ENCODE results near the gene LNX1. TPM values are rescaled to one million over a fixed set of nuclear protein-coding genes. Genes with fewer than 3 reads are reported as not detected.

The LNX1 gene
- total RNA-seq, 4 donors from 2014 or later: 5.8 to 14.7 (median 8.4) TPM

DNA sequence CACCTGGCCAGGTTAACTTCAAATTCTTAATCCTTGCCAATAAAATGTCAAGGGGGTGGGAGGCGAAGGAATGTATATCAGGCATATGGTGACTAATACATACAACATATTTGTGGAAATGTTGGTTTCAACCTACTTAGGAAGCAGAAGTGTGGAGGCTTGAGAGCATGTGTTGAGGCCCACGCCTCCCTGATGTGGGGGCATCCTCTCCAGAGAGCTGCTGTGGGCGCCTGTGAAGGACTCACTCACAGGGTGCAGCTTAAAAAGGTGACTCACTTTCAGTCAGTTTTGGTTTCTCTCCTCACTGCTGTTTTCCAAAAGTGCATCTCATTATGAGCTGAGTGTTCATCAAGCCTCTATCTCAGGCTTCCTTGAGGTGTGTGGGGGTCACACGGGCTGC, 27.5 kb downstream of the LNX1 start:
- WGBS: 88% methylated on average over 4 of the region's 4 CpGs
- no peak overlapping the region for H3K27ac ChIP-seq (replicated peaks in 1 of 4)
- H3K36me3 ChIP-seq: no peaks in the 10 kb centered on the region
- intact Hi-C loops (cut with DNase I): no loop called here
- peaks cover 0 to 1% (median 0%) of the 10 kb centered on the region in 4 donors for H3K4me1 ChIP-seq
- no peaks in the 10 kb centered on the region for H3K9me3 ChIP-seq
- no peaks in the 10 kb centered on the region for H3K27me3 ChIP-seq
- DNase-seq (ENCODE audit: extremely low spot score): no peak
- no peak for TF ChIP-seq POLR2AphosphoS5 (IDR thresholded peaks at IDR 0.05)
- no peak for TF ChIP-seq POLR2A (IDR thresholded peaks at IDR 0.05; ENCODE audit: low read depth)
- TF ChIP-seq EP300 (IDR thresholded peaks at IDR 0.05): no peak
- H3K4me3 ChIP-seq: no peak overlapping the region

DNA sequence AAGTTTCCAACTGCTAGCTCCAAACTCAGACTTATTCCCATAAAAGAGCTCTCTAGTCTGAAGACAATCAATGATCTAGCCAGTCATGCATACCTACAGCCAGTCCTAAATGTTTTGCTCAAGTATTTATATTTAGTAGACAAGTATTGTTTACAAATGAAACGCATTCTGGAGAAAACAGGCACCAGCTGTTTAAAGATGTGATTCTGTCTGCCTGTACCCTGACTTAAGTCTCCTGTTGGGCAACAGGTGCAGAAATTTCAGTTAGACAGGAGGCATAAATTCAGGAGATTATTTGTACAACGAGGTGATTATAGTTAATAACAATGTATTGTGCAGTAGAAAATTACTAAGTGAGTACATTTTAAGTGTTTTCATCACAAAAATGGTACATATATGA, 28.9 kb downstream of the LNX1 start:
- 78% methylated on average over 2 of the region's 2 CpGs for WGBS
- intact Hi-C loops (cut with DNase I): no loop called here

DNA sequence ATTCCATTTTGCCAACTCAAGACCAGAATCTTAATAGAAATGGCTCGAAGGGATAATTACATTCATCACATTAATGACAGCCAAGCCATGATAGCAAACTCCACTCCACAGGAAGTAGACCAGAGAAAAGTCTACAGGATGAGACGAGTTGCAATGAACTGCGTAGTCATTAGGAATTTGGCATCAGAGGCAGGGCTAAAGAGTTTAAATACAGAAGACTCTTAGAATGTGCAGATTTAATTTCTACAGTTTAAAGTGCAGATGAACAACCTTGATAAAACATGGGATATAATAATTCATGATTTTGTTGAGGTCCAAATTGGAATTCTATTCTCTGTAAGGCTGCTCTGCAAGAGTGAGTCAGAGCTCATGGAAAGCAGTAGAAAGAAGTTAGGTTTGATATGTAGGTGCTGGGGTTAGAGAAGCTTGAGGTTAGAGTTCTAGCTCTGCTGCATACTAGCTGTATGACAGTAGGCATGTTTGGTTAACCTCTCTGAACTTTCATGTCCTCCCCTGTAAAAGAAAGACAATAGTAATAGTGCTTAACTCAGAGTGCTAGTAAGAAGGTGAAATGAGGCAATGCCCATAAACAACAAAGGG, 32.2 kb downstream of the LNX1 start:
- DNase-seq (ENCODE audit: extremely low spot score): no peak
- intact Hi-C loops (cut with DNase I): no loop called here
- 84% methylated on average over 3 of the region's 3 CpGs for WGBS

More for the DNA sequence above, 28.9 kb downstream of the LNX1 start:
- DNase-seq (ENCODE audit: extremely low spot score): no peak
- H3K4me1 ChIP-seq: peaks cover 0 to 7% (median 2%) of the 10 kb centered on the region in 4 donors
- H3K27ac ChIP-seq (replicated peaks in 1 of 4): no peak overlapping the region
- H3K4me3 ChIP-seq: no peak overlapping the region
- peaks cover 0 to 4% (median 0%) of the 10 kb centered on the region in 4 donors for H3K27me3 ChIP-seq
- H3K36me3 ChIP-seq: no peaks in the 10 kb centered on the region
- H3K9me3 ChIP-seq: no peaks in the 10 kb centered on the region
- TF ChIP-seq, protein P1, sequence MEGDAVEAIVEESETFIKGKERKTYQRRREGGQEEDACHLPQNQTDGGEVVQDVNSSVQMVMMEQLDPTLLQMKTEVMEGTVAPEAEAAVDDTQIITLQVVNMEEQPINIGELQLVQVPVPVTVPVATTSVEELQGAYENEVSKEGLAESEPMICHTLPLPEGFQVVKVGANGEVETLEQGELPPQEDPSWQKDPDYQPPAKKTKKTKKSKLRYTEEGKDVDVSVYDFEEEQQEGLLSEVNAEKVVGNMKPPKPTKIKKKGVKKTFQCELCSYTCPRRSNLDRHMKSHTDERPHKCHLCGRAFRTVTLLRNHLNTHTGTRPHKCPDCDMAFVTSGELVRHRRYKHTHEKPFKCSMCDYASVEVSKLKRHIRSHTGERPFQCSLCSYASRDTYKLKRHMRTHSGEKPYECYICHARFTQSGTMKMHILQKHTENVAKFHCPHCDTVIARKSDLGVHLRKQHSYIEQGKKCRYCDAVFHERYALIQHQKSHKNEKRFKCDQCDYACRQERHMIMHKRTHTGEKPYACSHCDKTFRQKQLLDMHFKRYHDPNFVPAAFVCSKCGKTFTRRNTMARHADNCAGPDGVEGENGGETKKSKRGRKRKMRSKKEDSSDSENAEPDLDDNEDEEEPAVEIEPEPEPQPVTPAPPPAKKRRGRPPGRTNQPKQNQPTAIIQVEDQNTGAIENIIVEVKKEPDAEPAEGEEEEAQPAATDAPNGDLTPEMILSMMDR (IDR thresholded peaks at IDR 0.05): no peak
- no peak for TF ChIP-seq POLR2A (IDR thresholded peaks at IDR 0.05; ENCODE audit: low read depth)
- no peak for TF ChIP-seq EP300 (IDR thresholded peaks at IDR 0.05)
- no peak for TF ChIP-seq POLR2AphosphoS5 (IDR thresholded peaks at IDR 0.05)

DNA sequence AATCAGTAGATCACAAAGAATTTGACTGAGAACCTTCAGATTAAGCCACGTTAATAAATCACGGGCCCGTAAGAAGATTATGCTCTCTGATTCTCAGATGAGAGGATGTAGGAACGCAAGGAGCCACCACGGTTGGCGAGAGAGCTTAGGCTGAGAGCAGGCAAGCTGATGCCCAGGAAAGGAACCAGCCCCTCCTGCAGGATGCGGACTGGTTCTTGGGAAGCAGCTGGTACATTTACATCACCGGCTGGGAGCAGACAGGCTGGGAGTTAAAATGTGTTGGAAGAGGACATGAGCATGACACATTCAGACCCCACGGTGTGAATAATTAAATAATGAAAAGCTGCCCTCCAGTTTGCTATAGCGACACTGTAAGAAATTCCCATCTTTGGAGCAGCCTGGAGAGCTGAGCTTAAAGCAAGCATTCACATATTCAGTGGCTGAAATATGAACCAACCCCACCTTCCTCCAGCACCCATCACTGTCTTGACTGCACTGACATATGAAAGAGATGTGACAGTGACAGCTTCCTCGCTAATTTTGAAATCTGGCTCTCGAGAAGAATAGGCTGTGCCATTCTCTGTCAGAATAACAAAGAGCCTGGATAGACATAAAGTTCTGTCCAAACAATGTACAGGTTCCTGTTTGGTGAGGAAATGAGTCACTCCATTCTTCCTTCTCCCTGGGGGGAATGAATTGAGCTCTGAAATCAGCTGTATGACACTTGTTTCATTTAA, 33.1 kb downstream of the LNX1 start:
- H3K4me3 ChIP-seq: no peak overlapping the region
- DNase-seq (ENCODE audit: extremely low spot score): no peak

More for the DNA sequence above, 32.2 kb downstream of the LNX1 start:
- Histone ChIP-seq H3K27ac (replicated peaks in 1 of 4) (no peak overlapping the region), H3K27me3 (peaks cover 0 to 4% (median 0%) of the 10 kb centered on the region in 4 donors), H3K4me1 (peaks cover 0 to 13% (median 10%) of the 10 kb centered on the region in 4 donors), H3K36me3 (no peaks in the 10 kb centered on the region), H3K4me3 (no peak overlapping the region), H3K9me3 (no peaks in the 10 kb centered on the region)
- TF ChIP-seq, protein P1 (IDR thresholded peaks at IDR 0.05): no peak
- TF ChIP-seq POLR2AphosphoS5 (IDR thresholded peaks at IDR 0.05) (no peak), POLR2A (IDR thresholded peaks at IDR 0.05; ENCODE audit: low read depth) (no peak), EP300 (IDR thresholded peaks at IDR 0.05) (no peak)

DNA sequence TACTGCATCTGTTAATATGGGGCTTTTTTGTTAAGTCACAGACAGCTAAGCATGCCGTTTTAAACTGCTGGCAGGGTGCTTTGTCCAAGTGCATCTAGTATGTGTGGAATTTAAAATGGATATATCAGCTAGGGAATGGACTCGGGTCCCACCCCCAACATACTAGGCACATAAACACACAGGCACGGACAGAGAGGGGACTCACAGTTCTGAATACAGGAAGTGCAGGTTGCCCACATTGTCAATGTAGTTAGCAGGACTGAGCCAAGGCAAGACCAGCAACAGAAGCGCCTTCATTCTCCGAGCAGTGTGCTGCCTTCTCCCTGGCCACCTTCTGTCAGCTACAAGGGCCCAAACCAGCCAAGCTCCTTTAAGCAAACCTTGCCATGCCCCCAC, 33.6 kb downstream of the LNX1 start:
- no peak overlapping the region for H3K27ac ChIP-seq (replicated peaks in 1 of 4)
- H3K4me1 ChIP-seq: peaks cover 0 to 13% (median 10%) of the 10 kb centered on the region in 4 donors
- no peaks in the 10 kb centered on the region for H3K36me3 ChIP-seq
- no peaks in the 10 kb centered on the region for H3K9me3 ChIP-seq
- peaks cover 0 to 4% (median 0%) of the 10 kb centered on the region in 4 donors for H3K27me3 ChIP-seq
- TF ChIP-seq, protein P1 (IDR thresholded peaks at IDR 0.05): no peak
- TF ChIP-seq POLR2AphosphoS5 (IDR thresholded peaks at IDR 0.05): no peak
- no peak for TF ChIP-seq POLR2A (IDR thresholded peaks at IDR 0.05; ENCODE audit: low read depth)
- TF ChIP-seq EP300 (IDR thresholded peaks at IDR 0.05): no peak
- intact Hi-C loops (cut with DNase I): no loop called here
- H3K4me3 ChIP-seq: no peak overlapping the region
- WGBS: 76% methylated on average over 5 of the region's 5 CpGs
- DNase-seq (ENCODE audit: extremely low spot score): no peak

More for the DNA sequence above, 33.1 kb downstream of the LNX1 start:
- H3K36me3 ChIP-seq: no peaks in the 10 kb centered on the region
- peaks cover 0 to 13% (median 10%) of the 10 kb centered on the region in 4 donors for H3K4me1 ChIP-seq
- intact Hi-C loops (cut with DNase I): no loop called here
- no peak overlapping the region for H3K27ac ChIP-seq (replicated peaks in 1 of 4)
- H3K27me3 ChIP-seq: peaks cover 0 to 4% (median 0%) of the 10 kb centered on the region in 4 donors
- H3K9me3 ChIP-seq: no peaks in the 10 kb centered on the region
- no peak for TF ChIP-seq POLR2A (IDR thresholded peaks at IDR 0.05; ENCODE audit: low read depth)
- no peak for TF ChIP-seq POLR2AphosphoS5 (IDR thresholded peaks at IDR 0.05)
- TF ChIP-seq, protein P1 (IDR thresholded peaks at IDR 0.05): no peak
- TF ChIP-seq EP300 (IDR thresholded peaks at IDR 0.05): no peak
- WGBS: 85% methylated on average over 12 of the region's 12 CpGs

All from esophagus muscularis mucosa (tissue), 4 donors.